NCI-H1092 treated with DMSO at 0.1 percent for 48 hours (cell line): Measurements from ENCODE around the gene OSBPL5.

Experiments
- DNase-seq: peaks from one replicate; lab custom pipeline; 2025; lab: John Stamatoyannopoulos, UW

Gene OSBPL5

DNA sequence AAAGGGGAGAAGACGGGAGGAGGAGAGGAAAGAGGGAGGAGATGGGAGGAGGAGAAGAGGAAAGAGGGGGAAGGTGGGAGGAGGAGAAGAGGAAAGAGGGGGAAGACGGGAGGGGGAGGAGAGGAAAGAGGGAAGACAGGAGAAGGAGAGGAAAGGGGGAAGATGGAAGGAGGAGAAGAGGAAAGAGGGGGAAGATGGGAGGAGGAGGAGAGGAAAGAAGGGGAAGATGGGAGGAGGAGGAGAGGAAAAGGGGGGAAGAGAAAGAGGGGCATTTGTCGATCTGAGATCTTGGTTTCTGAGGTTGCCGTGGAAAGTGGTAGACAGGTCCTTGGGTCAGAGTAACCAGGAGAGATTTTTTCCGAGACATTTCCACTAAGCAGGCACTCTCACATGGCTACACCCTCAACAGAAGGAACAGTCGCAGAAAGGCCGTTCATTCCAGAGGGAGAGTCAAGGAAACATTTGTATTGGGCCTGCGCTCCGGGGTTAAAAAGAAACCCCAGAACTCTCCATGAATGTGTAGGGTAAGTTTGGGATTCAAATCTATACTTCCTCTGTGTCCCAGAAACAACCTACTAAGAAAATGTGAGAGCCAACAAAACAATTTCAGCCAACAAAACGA, 68.1 kb downstream of the OSBPL5 start:
- no peak for DNase-seq

DNA sequence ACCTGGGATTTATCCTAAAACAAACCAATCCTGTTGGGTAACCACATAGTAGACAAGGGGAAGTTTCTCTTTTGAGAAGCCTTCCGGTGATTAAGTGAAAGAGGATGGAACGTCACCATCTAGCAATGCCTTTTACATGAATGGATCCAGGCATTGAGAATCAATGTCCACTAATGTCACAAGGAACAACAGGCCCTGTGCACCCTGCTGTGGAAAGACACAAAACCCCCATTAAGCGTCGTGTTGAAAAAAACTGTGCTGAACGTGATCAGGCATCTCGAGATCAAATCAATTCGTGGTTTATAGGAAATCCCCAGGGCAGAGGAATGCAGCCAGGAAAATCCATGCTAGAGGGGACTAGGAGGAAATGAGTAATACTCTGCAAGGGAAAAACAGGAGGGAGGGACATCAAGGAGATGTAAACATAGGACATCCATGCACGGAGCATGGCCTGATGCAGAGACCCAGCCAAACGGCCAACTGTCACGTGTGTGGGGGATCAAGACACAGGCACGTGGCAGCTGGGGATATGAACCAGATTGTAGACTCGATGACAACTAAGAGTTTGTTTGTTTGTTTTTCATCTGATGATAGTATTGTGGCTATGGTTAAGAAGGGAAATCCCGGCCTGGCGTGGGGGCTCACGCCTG, 69.3 kb downstream of the OSBPL5 start:
- DNase-seq, result no peak

DNA sequence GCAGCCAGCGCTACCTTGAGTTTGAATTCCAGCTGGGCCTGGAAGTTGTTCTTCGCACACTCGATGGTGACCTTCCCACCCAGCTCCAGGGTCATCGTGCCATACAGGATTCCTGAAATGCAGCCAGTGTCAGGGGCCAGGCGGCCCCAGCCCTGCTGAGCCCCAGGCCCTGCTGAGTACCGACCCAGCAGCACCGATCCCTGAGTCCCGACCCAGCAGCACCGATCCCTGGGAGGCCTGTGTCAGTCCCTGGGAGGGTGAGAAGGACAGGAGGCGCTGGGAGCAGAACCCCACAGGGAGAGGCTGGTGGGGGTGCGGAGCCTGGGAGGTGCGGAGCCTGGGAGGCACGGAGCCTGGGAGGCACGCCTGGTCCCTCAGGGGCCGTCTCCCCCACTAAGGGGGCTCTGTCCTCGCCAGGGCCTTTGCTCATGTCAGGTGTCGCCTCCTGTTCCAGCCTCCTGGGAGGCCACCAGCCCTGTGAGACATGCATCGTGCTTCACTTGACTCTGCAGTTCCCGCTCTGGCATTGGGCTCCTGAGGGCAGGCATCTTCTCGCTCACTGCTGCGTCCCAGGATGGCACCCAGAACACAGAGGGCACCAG, 70.8 kb downstream of the OSBPL5 start:
- no peak for DNase-seq

DNA sequence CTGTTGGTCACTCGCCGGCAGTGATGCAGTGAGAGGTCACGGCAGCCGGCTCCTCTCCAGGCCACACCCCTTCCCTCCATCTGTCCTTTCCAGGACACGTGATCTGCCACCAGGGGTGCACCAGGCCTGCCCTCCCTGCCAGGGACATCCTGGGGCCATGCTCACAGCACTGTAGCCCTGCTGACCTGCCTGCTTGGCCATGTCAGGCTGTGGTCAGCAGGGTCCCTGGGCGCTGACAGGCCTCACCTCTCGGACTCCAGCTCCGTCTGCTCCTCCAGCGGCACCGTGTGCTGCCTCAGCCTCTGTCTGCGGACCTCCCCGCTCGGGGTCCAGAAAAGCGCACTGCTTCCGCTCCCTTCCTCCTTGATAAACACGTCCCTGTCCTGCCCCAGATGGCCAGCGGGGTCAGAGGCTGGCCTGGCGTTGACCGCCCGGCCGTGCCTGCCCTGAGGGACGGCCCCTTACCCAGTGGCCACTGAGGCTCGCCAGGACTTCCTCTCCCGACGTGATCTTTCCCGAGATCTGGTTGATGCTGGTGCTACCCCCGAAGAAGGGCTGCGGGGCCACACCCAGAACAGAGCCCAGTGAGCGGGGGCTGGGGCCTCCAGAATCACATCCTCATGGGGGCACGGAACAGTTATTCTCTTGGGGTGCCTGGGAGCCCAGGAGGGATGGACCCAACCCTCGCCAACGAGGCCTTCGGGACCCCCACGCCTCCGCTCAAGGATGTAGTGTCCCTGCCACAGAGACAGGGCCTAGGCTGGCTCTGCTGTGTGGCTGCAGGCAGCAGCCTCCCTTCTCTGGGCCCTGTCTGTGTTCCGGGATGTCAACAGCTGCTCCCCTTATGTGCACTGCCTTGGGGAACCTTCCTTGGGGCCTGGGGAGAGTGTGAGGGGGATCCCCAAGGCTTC, 71.6 kb downstream of the OSBPL5 start:
- DNase-seq, result no peak

DNA sequence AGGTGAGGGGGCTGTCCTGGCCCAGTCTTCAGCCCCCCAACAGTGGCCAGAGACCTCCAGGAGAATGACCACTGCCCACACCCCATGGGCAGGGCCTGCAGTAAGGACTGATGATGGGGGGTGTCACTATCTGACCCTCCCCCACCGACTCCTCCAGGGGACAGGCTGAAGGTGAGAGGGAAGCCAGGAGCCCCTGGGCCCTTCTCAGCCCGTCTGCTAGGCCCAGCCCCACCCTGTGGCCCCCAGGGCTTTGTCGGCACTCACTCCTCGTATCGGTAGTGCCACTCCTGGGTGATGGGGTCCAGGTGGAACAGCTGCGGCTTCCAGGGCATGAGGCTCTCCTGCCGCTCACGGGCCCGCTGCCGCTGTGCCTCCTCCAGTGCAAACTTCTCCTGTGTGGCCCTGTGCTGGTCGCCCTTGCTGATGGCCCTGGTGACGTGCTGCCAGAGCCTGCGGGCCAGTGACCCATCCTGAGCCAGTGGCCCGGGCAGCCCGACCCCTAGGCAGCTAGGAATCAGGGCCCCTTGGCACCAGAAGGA, 72.4 kb downstream of the OSBPL5 start:
- DNase-seq, result no peak

DNA sequence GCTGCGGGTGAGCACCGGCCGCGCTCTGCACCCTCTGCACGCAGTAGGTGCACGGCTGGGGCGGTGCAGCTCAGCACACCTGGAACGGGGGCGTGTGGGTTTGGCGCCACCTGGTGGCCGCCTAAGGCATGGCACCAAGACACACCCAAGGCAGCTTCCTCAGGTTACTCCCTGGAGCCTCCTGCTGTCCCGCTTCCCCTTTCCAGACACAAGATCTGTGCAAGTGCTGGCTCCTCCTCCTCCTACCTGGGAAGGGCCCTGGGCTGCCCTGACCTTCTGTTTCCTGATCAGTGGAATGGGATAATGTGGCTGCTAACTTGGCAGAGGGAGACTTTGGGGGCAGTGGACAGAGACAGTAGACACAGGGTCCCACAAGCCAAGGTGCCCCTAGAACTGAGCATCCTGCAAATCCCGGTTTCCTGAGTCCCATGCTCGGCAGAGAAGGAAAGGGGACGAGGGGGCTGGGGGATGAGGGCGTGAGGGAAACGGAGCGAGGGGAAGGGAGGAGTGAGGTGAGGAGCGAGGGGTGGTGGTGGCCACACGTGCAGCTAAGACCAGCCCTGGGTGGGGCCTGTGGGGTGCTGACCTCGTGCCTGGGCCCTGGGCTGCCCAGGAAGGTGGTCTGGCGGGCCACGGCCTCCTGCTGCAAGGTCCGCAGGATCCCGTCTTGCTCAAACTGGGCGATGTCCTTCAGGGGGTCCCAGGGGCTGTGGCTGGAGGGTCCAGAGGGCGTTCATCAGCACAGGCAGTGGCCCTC, 73.1 kb downstream of the OSBPL5 start:
- DNase-seq, result peak; percentile 72

DNA sequence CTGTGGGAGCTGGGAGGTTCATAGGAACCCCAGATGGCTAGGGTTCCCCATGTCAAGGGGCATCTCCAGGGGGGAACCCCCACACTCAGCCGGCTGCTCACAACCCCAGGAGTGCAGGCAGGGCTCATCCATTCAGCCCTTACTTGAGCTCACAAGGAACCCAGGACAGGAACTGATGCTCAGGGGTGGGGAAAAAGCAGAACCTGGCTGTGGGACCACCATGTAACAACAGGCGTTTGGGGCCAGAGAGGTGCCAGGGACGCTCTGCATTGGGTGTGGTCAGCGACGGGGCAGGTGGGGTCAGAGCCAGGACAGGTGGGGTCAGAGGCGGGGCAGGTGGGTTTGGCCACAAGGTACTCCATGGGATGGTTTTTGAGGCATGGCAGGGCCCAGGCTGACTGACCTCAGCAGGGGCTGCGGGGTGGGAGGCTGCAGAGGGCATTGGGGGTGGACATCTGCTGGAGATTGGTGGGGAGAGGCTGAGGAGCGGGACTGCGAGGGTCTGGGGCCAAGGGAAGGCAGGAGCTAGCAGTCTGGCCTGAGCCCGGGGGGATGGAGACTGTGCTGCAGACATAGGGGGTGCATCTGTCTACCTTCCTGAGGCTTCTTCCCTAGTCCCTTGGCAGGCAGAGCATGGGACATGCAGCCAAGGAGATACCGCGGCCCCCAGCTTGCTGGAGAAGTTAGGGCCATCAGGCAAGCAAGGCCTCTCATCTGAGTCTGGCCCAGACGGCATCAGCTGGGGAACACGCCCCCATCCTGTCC, 73.8 kb downstream of the OSBPL5 start:
- DNase-seq, result no peak

DNA sequence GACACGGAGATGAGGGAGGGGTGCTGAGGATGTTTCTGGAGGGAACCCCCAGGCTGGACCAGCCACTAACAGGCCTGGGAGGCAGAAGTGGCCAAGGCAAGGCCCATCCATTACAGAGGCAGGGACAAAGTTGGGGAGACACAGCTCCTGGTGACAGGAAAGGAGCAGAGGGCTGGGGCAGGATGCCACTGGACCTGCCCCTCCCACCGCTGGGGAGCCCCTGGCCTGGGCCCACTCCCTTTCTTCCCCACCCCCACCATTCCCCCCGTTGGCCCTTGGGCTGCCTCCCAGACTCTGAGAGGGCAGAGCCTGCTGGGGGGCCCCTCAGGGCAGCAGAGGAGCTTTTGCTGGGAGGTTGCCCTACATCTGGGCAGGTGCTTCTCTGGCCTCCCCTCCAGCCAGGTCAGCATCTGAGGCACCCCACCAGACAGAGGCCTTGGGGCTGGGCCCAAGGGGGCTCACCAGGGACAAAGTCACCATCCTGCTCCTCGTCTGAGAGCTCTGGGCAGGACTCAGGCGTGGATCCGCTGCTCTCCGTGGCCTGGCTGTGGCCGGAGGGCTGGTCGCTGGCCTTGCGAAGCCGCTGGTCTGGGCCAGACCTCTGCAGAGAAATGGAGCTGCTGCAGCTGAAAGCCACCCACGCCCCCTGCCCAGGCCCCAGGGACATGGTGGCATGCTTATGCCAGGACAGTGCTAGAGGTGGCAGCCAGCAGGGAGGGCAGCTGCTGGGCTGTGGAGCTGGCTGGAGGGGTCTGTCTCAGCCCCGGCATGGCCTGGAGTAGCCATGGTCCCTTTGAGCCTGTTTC, 74.8 kb downstream of the OSBPL5 start:
- DNase-seq, result no peak

DNA sequence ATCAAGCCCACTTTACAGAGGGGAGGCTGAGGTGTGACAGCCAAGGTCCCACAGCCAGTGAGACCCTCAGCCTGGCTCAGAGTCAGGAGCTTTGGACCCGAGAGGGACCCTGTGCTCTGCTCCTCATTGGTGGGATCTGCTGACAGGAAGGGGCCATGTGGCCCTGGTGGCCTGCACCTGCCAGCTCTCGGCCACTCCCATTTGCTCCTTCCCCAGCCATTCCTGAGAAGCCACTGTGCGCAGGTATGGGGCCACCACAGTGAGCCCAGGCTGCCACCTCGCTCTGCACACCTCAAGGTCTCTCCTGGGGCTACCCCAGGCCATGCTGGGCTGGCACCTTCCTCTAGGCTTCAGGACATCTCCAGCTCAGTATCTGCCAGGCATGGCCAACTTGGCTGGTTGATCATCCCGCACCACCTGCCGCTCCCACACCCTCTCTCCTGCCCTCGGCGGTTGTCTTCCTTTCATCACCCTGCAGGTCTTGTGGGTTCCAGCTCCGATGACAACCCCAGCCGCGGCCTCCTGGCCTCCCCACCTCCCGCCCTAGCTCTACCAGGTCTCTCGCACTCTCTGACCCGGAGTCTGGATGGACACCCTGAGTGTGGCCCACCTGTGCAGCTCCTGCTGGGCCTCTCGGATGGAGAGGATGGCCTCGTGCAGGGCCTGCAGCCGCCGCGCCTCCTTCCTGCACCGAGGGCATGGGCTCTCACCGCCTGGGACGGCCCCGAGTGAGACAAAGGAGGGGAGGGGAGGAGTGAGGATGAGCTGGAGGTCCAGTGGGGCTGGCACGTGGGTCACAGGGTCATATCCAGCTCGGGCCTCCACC, 75.7 kb downstream of the OSBPL5 start:
- no peak for DNase-seq

DNA sequence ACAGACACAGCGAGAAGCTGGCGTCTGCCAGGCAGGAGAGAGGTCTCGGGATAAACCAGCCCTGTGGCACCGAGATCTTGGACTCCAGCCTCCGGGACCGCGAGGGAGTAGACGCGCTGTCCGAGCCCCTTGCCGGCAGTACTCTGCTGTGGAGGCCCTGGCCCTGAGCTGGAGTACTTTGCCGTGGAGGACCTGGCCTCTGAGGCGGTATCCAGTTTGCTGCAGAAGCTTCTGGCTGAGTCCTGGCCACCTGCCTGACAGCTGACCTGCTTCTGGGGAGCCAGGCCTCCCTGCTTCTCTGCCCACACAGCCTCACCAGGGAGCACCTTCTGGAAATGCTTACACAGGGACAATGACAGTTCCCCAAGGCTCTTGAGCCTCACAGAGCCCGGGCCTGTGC, 76.3 kb downstream of the OSBPL5 start:
- peak; percentile 14 for DNase-seq

DNA sequence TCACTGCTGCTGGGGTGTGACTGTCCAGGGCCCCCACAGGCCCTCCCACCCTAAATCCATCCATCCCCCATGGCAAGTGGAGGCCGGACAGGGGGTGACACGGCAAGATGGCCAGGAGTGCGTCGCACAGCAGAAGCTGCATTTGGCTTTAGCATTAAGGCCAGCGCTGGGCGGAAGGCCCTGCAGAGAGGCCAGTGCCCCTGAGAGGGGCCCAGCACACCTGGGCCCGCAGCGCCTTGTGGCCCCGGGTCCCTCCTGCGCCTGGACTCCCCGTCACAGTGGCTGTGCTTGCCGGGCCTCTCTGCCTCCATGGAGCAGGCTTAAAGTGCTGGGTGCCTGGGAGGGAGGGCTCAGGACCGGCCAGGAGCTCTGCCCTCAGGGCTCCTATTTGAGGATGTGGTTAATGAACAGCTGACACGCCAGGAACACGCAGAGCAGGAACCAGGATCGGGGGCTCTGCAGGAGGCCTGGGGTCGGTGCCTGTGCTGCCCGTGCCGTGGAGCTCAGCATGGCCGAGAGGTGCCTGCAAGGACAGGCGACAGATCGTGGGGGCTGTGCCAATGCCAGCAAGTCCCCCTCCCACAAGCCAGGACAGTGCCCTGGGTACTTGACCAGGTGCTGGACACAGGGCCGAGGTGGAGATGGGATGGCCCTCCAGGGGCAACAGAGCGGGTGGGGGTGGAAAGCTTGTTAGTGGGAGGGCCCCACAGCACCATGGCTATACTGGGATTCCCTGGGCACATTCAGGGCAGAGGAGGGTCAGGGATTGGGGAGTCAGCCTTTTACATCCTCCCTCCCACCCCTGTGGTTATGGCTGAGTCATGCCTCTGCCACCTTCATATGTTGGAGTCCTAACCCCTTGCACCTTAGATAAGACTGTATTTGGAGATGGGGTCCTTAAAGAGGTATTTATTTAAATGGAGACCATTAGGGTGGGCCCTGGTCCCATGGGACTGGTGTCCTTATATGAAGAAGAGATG, 77.0 kb downstream of the OSBPL5 start:
- DNase-seq, result no peak

DNA sequence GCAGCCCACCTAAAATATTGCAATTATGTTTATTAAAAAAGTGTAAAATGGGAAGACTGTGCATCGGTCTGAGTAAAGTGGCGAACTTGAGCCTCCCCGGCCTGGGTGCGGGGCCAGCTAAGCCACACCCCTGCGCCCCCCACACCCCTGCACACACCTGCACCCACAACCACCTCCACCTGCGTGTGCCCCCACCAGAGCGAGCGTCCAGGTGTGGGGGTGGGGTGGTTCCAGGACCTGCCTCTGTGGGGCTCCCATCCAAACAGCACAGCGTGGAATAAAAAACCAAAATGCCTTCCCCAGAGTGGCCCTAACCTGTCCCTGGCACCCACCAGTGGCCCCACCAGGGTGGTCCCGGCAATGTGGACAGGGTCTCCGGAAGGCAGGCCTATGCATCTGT, 77.7 kb downstream of the OSBPL5 start:
- DNase-seq, result no peak

DNA sequence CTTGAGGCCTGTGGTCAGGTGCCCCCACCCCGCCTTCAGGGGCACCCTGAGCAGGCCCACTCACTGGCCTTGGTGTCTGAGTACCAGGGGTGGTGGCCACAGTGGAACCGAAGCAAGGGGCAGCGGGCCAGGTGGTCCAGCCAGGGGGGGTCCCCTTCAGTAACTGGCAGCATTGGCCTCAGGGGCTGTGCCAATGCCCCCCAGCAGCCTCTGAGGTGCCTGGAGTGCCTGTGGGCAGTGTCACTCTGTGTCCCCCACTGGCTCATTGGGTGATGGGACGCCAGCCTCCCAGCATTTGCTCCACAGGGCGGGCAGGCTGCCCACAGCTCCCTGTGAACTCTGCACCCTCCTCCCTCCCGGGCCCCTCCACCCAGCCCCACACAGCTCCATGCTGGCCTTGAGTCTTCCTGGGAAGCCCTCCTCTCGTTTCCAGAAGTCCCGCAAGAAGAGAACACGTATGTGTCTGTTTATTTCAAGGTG, 78.4 kb downstream of the OSBPL5 start:
- DNase-seq, result no peak

DNA sequence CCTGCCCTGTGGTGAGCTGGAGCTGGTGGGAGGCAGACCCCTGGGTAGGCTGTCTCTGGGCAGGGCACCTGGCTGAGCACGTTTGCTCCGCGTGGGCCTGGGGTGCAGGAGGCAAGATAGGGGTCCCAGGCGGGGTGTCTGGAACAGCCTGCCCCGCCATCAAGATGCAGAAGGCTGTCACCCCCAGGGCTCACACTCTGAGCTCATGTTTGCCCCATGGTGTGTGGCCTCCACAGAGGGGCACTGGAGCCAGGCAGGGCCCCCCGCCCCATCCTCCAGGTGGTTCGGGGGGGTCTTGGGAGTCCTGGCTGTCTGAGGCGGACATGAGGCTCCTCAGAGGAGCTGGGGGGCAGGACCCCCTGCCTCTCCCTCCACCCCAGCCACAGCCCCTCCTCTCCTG, 79.0 kb downstream of the OSBPL5 start:
- no peak for DNase-seq

DNA sequence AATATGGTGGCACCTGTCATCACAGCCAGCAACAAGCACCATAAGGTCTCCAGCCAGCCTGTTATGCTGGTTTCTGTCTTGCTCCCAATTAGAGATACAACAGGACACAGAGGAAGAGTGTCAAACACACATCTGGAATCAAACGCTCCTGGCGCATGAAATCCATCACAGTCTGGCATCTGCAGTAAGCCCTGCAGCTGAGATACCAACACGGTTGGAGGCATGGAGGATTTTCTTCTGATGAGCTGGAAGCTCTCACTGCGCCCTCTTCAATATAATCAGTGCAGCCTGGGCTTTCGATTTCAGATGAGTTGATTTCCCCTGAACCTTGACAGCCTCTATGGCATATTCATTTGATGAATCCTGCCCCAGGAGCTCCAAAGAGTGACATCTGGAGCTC, 80.1 kb downstream of the OSBPL5 start:
- DNase-seq, result no peak

DNA sequence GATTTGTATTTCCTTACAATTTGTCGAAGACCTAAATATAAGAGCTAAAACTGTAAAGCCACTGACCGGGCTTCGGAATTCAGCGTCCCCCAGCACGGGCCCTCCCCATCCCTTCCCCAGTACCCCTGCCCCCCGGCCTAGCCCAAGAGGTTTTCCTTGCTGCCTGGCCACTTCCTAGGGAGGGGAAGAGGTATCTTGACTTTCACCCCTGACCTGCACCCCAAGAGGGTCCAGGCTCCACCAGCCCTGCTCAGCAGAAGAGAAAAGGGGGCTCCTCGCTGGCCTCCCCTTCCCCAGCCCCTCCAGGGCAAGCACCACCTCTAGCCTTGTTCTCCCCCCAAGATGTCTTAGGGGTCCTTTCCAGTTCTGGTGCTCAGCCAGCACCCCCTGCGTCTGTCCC, 81.8 kb downstream of the OSBPL5 start:
- no peak for DNase-seq

DNA sequence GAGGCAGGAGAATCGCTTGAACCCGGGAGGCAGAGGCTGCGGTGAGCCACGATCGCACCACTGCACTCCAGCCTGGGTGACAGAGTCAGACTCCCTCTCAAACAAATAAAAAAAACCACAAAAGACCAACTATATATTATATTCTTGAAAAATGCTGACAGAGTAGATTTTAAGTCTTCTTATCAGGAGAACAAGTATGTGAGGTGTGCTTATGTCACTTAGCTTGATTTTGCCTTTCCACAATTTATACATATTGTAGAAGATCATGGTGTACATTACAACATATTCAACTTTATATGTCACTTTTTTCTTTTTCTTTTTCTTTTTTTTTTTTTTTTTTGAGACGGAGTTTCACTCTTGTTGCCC, 83.7 kb downstream of the OSBPL5 start:
- no peak for DNase-seq
